ENCODE results near the gene CLEC6A. TPM values are rescaled to one million over a fixed set of nuclear protein-coding genes. Genes with fewer than 3 reads are reported as not detected.
A peak's percentile ranks its signal among the peaks of the same experiment; 100 is the strongest.
"Not testable (repeated sequence)": the region's sequence is repeated elsewhere in the genome, so short reads cannot be mapped to it uniquely, and the experiment has no call there.

CLEC6A gene
- polyA plus RNA-seq, 3 donors = 3.2 to 6.3 (median 3.4) TPM

DNA sequence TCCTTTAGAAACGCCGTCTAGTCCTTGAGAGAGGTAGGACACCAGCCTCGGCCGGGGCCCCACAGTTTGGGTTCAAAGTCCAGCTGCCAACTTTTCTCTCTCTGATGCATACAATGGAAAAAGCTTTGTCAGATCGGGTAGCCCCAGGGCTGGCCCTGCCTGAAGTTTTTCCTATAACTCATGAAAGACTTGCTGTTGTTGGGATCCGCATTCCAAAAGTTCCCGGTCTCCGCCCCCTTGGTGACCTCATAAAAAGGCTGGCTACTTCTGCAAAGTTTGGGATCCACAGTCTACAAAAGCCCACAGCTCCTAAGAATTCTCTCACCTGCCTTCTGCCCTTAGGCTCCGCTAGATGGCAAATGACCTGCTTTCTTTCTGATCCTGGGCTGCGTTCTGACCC, 35.3 kb upstream of the CLEC6A start:
- Mint-ChIP-seq H3K36me3 (no peaks in the 10 kb centered on the region), H3K9me3 (peaks cover 0 to 4% (median 0%) of the 10 kb centered on the region in 7 donors), H3K4me3 (no peak overlapping the region), H3K4me1 (no peaks in the 10 kb centered on the region), H3K27ac (no peak overlapping the region), H3K27me3 (ENCODE audit: low read depth in 3 of 3) (no peaks in the 10 kb centered on the region)
- Histone ChIP-seq H3K79me2 (ENCODE audit: insufficient read depth, low read length) (no peaks in the 10 kb centered on the region), H3K36me3 (replicated peaks in 1 of 2; ENCODE audit: control insufficient read depth in 1 of 2, insufficient read depth in 2 of 2, low read length in 2 of 2) (no peaks in the 10 kb centered on the region), H3K4me3 (replicated peaks in 1 of 3; ENCODE audit: low read depth in 2 of 3, low read length in 3 of 3) (no peak overlapping the region), H2AFZ (ENCODE audit: insufficient read depth, low read depth, low read length, poor library complexity, severe bottlenecking) (no peak overlapping the region), H3K4me2 (replicated peaks; ENCODE audit: extremely low read depth, low read length, poor library complexity, severe bottlenecking) (no peak overlapping the region), H3K9ac (ENCODE audit: insufficient read depth, low read length, poor library complexity, severe bottlenecking) (no peak overlapping the region), H3K27ac (ENCODE audit: low read depth in 1 of 2, low read length in 2 of 2) (no peak overlapping the region), H3K4me1 (ENCODE audit: control insufficient read depth in 1 of 2, insufficient read depth in 2 of 2, low read length in 2 of 2) (no peaks in the 10 kb centered on the region), H4K20me1 (ENCODE audit: insufficient read depth, low read length) (no peaks in the 10 kb centered on the region), H3K9me3 (replicated peaks in 1 of 2; ENCODE audit: control insufficient read depth in 1 of 2, insufficient read depth in 1 of 2, low read length in 2 of 2) (no peaks in the 10 kb centered on the region), H3K27me3 (ENCODE audit: control insufficient read depth in 2 of 2, insufficient read depth in 2 of 2, low read length in 2 of 2) (no peaks in the 10 kb centered on the region)
- TF ChIP-seq, protein P1, sequence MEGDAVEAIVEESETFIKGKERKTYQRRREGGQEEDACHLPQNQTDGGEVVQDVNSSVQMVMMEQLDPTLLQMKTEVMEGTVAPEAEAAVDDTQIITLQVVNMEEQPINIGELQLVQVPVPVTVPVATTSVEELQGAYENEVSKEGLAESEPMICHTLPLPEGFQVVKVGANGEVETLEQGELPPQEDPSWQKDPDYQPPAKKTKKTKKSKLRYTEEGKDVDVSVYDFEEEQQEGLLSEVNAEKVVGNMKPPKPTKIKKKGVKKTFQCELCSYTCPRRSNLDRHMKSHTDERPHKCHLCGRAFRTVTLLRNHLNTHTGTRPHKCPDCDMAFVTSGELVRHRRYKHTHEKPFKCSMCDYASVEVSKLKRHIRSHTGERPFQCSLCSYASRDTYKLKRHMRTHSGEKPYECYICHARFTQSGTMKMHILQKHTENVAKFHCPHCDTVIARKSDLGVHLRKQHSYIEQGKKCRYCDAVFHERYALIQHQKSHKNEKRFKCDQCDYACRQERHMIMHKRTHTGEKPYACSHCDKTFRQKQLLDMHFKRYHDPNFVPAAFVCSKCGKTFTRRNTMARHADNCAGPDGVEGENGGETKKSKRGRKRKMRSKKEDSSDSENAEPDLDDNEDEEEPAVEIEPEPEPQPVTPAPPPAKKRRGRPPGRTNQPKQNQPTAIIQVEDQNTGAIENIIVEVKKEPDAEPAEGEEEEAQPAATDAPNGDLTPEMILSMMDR (IDR thresholded peaks at IDR 0.05) = no peak
- intact Hi-C loops (cut with micrococcal nuclease) = no loop called here
- WGBS (ENCODE audit: insufficient coverage) = no CpG with 5 or more reads among the region's 10 CpGs
- no peak for DNase-seq

DNA sequence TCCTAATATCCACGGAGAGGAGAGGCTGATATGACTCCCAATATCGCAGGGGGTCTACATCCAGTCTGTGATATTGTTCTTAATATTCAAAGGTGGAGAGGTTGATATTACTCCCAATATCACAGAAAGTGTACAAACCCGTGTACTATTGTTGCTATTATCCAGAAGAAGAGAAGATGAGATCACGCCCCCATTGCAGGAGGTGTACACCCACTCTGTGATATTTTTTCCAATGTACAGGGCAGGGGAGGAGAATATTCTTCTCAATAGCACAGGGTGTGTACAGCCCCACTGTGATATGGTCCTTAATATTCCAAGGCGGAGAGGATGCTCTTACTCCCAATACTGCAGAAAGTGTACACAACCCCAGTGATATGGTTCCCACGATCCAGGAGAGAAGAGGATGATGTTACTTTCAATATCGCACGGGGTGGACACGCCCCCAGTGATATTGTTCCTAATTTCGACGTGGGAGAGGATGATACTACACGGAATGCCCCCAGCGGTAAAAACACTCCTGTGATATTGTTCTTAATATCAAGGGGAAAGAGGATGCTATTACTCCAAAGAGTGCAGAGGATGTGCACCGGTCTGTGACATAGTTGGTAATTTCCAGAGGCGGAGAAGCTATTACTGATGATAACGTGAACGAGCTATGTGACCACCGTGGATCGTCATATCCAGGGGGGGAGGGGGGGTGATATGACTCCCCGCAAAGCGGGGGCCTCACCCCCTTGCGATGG, 11.1 kb upstream of the CLEC6A start:
- H3K9me3 Mint-ChIP-seq; intact Hi-C loops (cut with micrococcal nuclease); H3K4me3 Mint-ChIP-seq; H2AFZ ChIP-seq (ENCODE audit: insufficient read depth, low read depth, low read length, poor library complexity, severe bottlenecking); H3K9me3 ChIP-seq (replicated peaks in 1 of 2; ENCODE audit: control insufficient read depth in 1 of 2, insufficient read depth in 1 of 2, low read length in 2 of 2); H3K36me3 ChIP-seq (replicated peaks in 1 of 2; ENCODE audit: control insufficient read depth in 1 of 2, insufficient read depth in 2 of 2, low read length in 2 of 2); H3K27ac ChIP-seq (ENCODE audit: low read depth in 1 of 2, low read length in 2 of 2); H3K27me3 Mint-ChIP-seq (ENCODE audit: low read depth in 3 of 3); H3K27me3 ChIP-seq (ENCODE audit: control insufficient read depth in 2 of 2, insufficient read depth in 2 of 2, low read length in 2 of 2); H3K4me3 ChIP-seq (replicated peaks in 1 of 3; ENCODE audit: low read depth in 2 of 3, low read length in 3 of 3); H3K79me2 ChIP-seq (ENCODE audit: insufficient read depth, low read length); H3K9ac ChIP-seq (ENCODE audit: insufficient read depth, low read length, poor library complexity, severe bottlenecking); H4K20me1 ChIP-seq (ENCODE audit: insufficient read depth, low read length); H3K4me1 Mint-ChIP-seq; DNase-seq; H3K4me1 ChIP-seq (ENCODE audit: control insufficient read depth in 1 of 2, insufficient read depth in 2 of 2, low read length in 2 of 2); H3K4me2 ChIP-seq (replicated peaks; ENCODE audit: extremely low read depth, low read length, poor library complexity, severe bottlenecking): not testable (repeated sequence)
- Mint-ChIP-seq H3K27ac (peak overlapping the region in 1 of 7 donors; percentile 19), H3K36me3 (peaks cover 21 to 24% of the 10 kb centered on the region in 2 donors)
- 88% methylated on average over 7 of the region's 22 CpGs for WGBS (ENCODE audit: insufficient coverage)

All from CD14-positive monocyte (primary cell).